Measurements from ENCODE around the gene FMN1.

- no peak for TF ChIP-seq CTCF (IDR thresholded peaks at IDR 0.05)
- TF ChIP-seq POLR2A (IDR thresholded peaks at IDR 0.05), result no peak
Measured at GRCh38 chr15:32904448-32904847, 290.1 kb downstream of the FMN1 start.

Data from esophagus squamous epithelium (tissue), 4 donors.